Hematopoietic multipotent progenitor cell treated with erythropoietin and hydrocortisone succinate and interleukin-3 and kit ligand, for 15 days (in vitro differentiated cells): Measurements from ENCODE around the gene PDLIM7.

Experiments used
- DNase-seq: peaks from one replicate; pipeline ENCODE4 v3.0.0-alpha.2; 2015; ENCODE audit warnings: low spot score

The PDLIM7 gene

GRCh38 chr5:177456976-177457851 lies 40.2 kb downstream of the PDLIM7 start:
- peak; percentile 87 for DNase-seq

- DNase-seq = no peak
Measured at GRCh38 chr5:177456591-177456964, 40.8 kb downstream of the PDLIM7 start.

DNA sequence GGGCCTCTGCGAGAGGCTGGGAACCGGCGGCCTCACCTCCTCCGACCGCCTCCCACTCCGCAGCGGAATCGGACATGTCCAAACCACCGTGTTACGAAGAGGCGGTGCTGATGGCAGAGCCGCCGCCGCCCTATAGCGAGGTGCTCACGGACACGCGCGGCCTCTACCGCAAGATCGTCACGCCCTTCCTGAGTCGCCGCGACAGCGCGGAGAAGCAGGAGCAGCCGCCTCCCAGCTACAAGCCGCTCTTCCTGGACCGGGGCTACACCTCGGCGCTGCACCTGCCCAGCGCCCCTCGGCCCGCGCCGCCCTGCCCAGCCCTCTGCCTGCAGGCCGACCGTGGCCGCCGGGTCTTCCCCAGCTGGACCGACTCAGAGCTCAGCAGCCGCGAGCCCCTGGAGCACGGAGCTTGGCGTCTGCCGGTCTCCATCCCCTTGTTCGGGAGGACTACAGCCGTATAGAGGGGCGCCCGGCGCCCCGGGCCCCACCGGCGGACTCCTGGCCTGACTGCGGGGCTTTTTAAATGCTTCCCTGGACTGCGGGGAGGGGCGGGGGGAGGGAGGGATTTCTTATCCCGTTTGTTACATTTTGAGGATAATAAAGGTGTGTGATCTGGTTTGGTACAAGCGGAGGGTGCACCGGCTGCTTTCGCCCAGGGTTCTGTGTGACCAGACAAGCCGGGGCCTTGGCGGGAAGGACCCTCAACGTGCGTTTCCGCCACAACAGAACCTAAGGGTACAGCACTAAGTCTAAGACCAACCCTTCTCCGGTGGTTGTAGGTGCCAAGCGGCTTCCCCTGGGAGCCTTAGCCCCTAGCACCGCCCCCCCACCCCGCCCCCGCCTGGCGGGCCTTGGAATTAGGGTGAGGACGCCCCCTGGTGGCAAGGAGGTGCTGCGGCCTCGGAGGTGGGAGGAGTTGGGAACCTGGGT lies 41.5 kb downstream of the PDLIM7 start:
- peak; percentile 90 for DNase-seq

DNA sequence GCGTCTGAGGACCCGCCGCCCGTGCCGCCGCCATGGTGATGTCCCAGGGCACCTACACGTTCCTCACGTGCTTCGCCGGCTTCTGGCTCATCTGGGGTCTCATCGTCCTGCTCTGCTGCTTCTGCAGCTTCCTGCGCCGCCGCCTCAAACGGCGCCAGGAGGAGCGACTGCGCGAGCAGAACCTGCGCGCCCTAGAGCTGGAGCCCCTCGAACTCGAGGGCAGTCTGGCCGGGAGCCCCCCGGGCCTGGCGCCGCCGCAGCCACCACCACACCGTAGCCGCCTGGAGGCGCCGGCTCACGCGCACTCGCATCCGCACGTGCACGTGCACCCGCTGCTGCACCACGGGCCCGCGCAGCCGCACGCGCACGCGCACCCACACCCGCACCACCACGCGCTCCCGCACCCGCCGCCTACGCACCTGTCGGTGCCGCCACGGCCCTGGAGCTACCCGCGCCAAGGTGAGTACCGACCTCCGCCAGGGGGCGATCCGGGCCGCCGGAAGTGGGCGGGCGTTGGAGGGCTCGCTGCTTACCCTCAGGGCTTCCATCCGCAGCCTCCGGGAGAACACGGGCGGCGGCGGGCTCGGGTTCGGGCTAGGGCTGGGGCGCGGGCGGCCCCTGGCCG lies 42.3 kb downstream of the PDLIM7 start:
- peak; percentile 81 for DNase-seq

- peak; percentile 89 for DNase-seq
Measured at GRCh38 chr5:177454397-177455035, 42.9 kb downstream of the PDLIM7 start.

DNA sequence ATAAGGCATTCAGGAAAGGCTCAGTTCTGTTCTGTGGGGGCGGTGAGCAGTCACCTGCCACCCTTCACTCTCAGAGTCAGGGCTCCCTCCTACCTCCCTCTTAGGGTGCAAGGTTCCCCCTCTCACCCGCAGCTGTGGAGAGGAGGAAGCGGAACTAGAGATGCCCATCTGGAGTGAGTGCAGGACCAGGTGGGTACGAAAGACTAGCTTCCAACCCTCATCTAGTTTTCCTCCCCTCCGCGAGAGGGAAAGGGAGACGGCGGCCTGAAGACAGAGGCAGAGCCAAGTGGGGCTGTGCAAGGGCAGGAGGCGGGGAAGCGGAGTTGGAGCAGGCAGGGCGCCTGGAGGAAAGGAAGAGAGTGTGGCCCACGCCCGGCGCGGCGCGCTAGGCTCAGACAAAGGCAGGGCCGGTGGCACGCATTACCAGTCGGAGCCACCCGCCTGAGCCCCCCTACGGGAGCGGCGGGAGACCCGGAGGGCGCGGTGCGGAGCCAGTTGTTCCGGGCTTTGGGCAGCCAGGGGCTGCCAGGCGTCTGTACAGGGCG lies 43.5 kb downstream of the PDLIM7 start:
- no peak for DNase-seq

DNA sequence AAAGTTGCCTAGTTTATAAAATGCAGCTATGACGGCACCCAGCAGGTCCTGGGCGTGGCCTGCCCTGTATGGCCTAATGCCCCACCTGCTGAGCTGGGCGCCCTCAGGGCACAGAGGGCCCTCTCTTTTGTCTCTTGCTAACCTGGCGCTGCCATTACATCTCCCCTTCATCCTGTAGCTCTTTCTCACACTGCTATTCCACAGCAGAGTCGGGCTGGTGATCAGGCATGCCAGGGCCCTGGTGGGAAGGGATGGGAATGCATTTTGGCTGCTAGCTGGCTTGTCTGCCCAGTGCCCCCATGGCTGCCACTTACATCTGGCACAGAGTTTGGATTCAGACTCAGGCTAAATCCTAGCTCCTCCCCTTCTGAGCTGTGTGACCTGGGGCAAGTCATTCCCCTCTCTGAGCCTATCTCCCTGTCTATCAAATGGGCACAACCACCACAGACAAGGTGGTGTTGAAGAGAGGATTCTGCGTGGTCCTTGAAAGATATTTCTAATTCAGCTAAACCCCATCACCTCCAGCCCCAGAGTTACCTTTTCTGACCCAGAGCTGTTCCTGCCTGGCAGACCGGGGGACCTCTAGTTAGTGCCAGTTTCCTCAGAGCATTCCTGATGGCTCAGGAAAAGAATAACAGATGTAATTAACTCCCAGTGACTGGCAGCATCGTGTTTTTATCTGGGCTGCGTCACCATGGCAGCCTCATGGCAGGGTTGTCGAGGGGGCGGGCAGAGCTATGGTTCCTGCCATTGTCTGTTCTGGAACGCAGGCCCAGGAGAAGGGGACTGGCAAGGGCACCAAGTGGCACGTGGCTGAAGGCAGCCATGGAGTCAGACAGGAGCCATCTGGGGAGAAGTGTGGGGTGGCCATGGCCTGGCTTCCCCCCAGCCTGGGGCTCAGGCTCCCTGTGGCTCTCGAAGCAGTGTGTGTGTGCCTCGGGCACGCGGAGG lies 44.4 kb downstream of the PDLIM7 start:
- DNase-seq = no peak

DNA sequence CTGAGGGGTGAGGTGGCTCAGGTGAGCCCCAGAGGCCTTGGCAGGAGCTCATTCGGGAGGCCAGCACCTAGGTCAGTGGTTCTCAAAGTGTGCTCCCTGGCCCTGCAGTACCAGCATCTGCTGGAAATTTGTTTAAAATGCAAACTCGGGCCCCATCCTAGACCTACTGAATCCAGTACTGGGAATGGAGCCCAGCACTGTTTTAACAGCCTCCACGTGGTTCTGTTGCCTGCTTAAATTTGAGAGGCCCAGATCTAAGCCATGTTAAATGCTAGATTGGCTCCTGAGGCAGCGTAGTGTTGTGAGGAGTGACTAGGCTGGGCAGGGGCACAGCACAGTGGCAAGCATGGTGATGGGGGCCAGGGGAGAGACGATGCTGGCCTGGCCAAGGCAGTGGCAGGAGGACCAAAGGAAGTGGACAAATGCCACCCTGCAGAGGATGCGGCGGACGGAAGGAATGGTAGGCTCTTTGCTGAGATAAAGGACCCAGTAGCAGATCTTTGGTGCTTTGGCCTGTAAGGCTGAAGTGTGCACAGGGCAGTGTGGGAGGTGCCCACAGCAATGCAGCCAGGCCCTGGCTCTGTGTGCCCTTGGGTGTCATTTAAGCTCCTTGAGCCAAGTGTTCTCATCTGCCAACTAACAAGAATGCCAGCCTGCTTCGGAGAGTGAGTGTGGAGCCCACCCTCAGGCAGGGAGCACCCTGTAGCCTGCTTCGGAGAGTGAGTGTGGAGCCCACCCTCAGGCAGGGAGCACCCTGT lies 46.6 kb downstream of the PDLIM7 start:
- DNase-seq = no peak

DNA sequence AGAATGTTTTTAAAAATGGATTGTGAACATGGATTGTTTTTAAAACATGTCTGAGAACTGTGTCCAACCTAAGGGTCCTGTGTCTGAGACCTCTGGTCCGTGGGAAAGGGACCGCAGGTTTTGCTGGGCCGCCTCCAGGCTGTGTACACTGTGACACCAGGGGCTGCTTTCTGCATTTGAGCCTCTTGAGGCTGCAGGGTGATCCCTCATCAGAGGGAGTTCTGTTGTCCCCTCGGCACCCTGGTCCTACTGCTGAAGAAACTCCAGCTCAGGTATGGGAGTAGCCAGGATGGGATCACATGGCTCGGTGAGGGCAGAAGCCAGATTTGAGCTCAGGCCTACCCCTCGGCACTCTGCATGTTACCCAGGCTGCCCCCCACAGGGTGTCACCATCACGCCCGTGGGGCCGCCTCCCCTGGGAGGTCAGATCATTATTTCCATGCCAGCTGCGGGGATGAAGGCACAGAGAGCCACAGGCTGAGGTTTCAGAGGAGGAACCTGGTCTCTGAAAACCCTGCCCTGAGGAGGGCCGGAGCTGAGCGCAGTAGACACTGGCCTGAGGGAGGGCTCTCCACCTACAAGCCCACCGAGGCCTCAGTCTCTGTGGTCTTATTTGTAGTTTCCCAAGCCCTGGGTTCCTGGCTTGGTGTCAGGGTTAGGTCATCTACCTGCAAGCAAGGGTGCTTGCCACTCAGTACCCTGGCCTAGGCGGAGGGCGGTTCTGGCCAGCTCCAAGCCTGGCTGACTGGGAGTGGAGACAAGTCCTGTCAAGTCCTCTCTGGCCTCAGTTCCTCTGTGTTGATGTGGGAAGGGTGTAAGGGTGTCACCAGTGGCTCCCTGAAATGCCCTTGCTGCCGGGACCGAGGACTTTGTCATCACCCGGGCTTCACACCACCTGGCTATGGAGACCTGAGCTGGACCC lies 48.0 kb downstream of the PDLIM7 start:
- no peak for DNase-seq

DNA sequence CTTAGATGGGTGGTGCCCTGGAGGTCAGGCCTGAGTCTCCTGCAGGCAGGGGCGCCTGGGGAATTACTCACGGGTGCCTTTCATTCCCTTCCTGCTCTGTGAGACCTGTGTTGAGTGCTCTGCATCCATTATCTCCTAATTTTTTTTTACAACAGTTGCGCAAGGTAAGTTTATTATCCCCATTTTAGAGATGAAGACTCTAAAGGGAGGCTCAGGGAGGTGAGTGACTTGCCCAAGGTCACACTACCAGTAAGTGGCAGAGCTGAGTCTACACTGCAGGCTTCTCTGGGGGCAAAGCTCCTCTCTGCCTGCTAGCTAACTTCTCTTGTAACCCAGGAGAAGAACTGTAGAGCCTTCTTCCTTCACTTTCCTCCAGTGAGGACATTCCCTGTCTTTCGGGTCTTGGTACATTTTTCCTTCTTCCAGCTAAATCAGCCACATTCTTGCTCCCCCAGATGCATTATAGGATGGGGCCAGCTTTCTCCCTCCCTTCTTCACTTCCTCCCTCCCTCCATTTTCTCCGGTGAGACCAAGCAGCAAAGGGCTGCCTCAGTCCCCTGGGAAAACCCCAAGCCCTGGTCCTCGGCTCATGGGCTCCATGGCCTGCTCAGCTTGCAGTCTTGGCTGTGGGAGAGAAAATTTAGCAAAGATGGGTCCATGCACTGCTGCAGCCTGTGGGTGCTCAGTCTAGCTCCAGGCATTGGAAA lies 49.0 kb downstream of the PDLIM7 start:
- no peak for DNase-seq

- no peak for DNase-seq
Measured at GRCh38 chr5:177447611-177448243, 49.7 kb downstream of the PDLIM7 start.

- no peak for DNase-seq
Measured at GRCh38 chr5:177447066-177447610, 50.3 kb downstream of the PDLIM7 start.

- DNase-seq = peak; percentile 17
Measured at GRCh38 chr5:177446200-177447065, 51.0 kb downstream of the PDLIM7 start, which contains the start of gene PRR7. Gene PRR7, plus strand, starts transcription at chr5:177446814. Its CDS starts 8,254 bp downstream, at chr5:177455068.

- DNase-seq = no peak
Measured at GRCh38 chr5:177445917-177446199, 51.5 kb downstream of the PDLIM7 start.

- no peak for DNase-seq
Measured at GRCh38 chr5:177445052-177445916, 52.1 kb downstream of the PDLIM7 start.
